Muscle of leg (tissue), 16 donors: ENCODE measurements around the gene ENSA. TPM values are rescaled to one million over a fixed set of nuclear protein-coding genes. Genes with fewer than 3 reads are reported as not detected.
"Not testable (repeated sequence)": the region's sequence is repeated elsewhere in the genome, so short reads cannot be mapped to it uniquely, and the experiment has no call there.

Experiments used
- DNase-seq: peaks from one replicate; pipeline ENCODE4 v3.0.0; 2013
- H3K27ac ChIP-seq: one replicate; pipeline ENCODE4 v1.5.1; 2013; ENCODE audit warnings: mild to moderate bottlenecking, low read length, control low read depth
- H3K27me3 ChIP-seq: one replicate; pipeline ENCODE4 v1.6.1; 2013; ENCODE audit warnings: low read length; ENCODE audit not compliant: control insufficient read depth, insufficient read depth
- H3K36me3 ChIP-seq: one replicate; pipeline ENCODE4 v1.6.1; 2013; ENCODE audit warnings: low read length; ENCODE audit not compliant: control insufficient read depth, insufficient read depth
- H3K4me1 ChIP-seq: one replicate; pipeline ENCODE4 v1.6.1; 2013; ENCODE audit warnings: low read length; ENCODE audit not compliant: control insufficient read depth, insufficient read depth
- H3K4me3 ChIP-seq: one replicate; pipeline ENCODE4 v1.5.1; 2013; ENCODE audit warnings: low read length, control low read depth
- H3K9me3 ChIP-seq: replicated peaks from 2 replicates; pipeline ENCODE4 v1.6.1; 2013; ENCODE audit warnings: low read depth, low read length; ENCODE audit not compliant: control insufficient read depth
- WGBS: methylation state at CpG from one replicate; pipeline ENCODE4 v1.1.5; 2013; ENCODE audit warnings: missing lambda C conversion rate; ENCODE audit not compliant: insufficient coverage; 5-methylcytosine and 5-hydroxymethylcytosine counted together
- long read RNA-seq, 11 donors: transcript quantifications; one replicate each; lab custom pipeline, GENCODE V29; 2026
- polyA plus RNA-seq, 8 donors: library from polyadenylated mRNA; unstranded; fragments of 120-200 nt; gene quantifications; one replicate each; pipeline versions ENCODE4 v1.2.1 to v1.2.3, GENCODE V29; 2013; ENCODE audit warnings: inconsistent platforms in 1 of 8, low replicate concordance in 1 of 8; ENCODE audit not compliant: insufficient read length in 8 of 8, insufficient read depth in 1 of 8
- total RNA-seq: library from RNA; stranded (reverse); fragments of 120-200 nt; gene quantifications from one replicate; pipeline ENCODE4 v1.2.4, GENCODE V29; 2013

Gene ENSA, protein sequence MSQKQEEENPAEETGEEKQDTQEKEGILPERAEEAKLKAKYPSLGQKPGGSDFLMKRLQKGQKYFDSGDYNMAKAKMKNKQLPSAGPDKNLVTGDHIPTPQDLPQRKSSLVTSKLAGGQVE
- total RNA-seq (76.3 TPM), polyA plus RNA-seq (100 to 1,000 TPM in 7 of 8 donors, 10 to 100 TPM in 1; 99.4 to 143 (median 118) TPM)
- long read RNA-seq, donor 1, transcript ENSA-201 (3 exons, 2,818 nt), result major isoform, 9 of 21 reads
- long read RNA-seq, donor 1, transcript ENSA-207 (2 exons, 703 nt), result minor isoform, 5 of 21 reads
- long read RNA-seq, donor 1, transcript ENSA-208 (4 exons, 2,085 nt), result minor isoform, 6 of 21 reads
- long read RNA-seq, donor 1, partial matches to known transcripts, result 0 of 21 reads
- long read RNA-seq, donor 1, other reads (novel, unspliced or antisense), result 0 of 21 reads
- long read RNA-seq, donor 2, partial matches to known transcripts, result 0 of 8 reads
- long read RNA-seq, donor 2, other reads (novel, unspliced or antisense), result 0 of 8 reads
- long read RNA-seq, donor 3, transcript ENSA-201 (3 exons, 2,818 nt), result major isoform, 31 of 54 reads
- long read RNA-seq, donor 3, transcript ENSA-208 (4 exons, 2,085 nt), result minor isoform, 19 of 54 reads
- long read RNA-seq, donor 3, partial matches to known transcripts, result 0 of 54 reads
- long read RNA-seq, donor 3, other reads (novel, unspliced or antisense), result 0 of 54 reads
- long read RNA-seq, donor 4, transcript ENSA-207 (2 exons, 703 nt), result minor isoform, 5 of 40 reads
- long read RNA-seq, donor 4, transcript ENSA-201 (3 exons, 2,818 nt), result major isoform, 21 of 40 reads
- long read RNA-seq, donor 4, transcript ENSA-208 (4 exons, 2,085 nt), result minor isoform, 11 of 40 reads
- long read RNA-seq, donor 4, partial matches to known transcripts, result 0 of 40 reads
- long read RNA-seq, donor 4, other reads (novel, unspliced or antisense), result 0 of 40 reads
- long read RNA-seq, donor 5, transcript ENSA-208 (4 exons, 2,085 nt), result major isoform, 70 of 122 reads
- long read RNA-seq, donor 5, transcript ENSA-201 (3 exons, 2,818 nt), result minor isoform, 38 of 122 reads
- long read RNA-seq, donor 5, partial matches to known transcripts, result 0 of 122 reads
- long read RNA-seq, donor 5, other reads (novel, unspliced or antisense), result 0 of 122 reads
- long read RNA-seq, donor 6, transcript ENSA-208 (4 exons, 2,085 nt), result major isoform, 50 of 106 reads
- long read RNA-seq, donor 6, transcript ENSA-201 (3 exons, 2,818 nt), result minor isoform, 35 of 106 reads
- long read RNA-seq, donor 6, transcript ENSA-207 (2 exons, 703 nt), result minor isoform, 6 of 106 reads
- long read RNA-seq, donor 6, partial matches to known transcripts, result 14 of 106 reads
- long read RNA-seq, donor 6, other reads (novel, unspliced or antisense), result 0 of 106 reads
- long read RNA-seq, donor 7, transcript ENSA-201 (3 exons, 2,818 nt), result minor isoform, 26 of 59 reads
- long read RNA-seq, donor 7, transcript ENSA-208 (4 exons, 2,085 nt), result major isoform, 29 of 59 reads
- long read RNA-seq, donor 7, partial matches to known transcripts, result 0 of 59 reads
- long read RNA-seq, donor 7, other reads (novel, unspliced or antisense), result 0 of 59 reads
- long read RNA-seq, donor 8, transcript ENSA-208 (4 exons, 2,085 nt), result major isoform, 16 of 30 reads
- long read RNA-seq, donor 8, transcript ENSA-201 (3 exons, 2,818 nt), result minor isoform, 12 of 30 reads
- long read RNA-seq, donor 8, partial matches to known transcripts, result 0 of 30 reads
- long read RNA-seq, donor 8, other reads (novel, unspliced or antisense), result 0 of 30 reads
- long read RNA-seq, donor 9, transcript ENSA-201 (3 exons, 2,818 nt), result major isoform, 16 of 35 reads
- long read RNA-seq, donor 9, transcript ENSA-208 (4 exons, 2,085 nt), result major isoform, 16 of 35 reads
- long read RNA-seq, donor 9, partial matches to known transcripts, result 0 of 35 reads
- long read RNA-seq, donor 9, other reads (novel, unspliced or antisense), result 0 of 35 reads
- long read RNA-seq, donor 10, transcript ENSA-201 (3 exons, 2,818 nt), result minor isoform, 21 of 58 reads
- long read RNA-seq, donor 10, transcript ENSA-208 (4 exons, 2,085 nt), result major isoform, 35 of 58 reads
- long read RNA-seq, donor 10, partial matches to known transcripts, result 0 of 58 reads
- long read RNA-seq, donor 10, other reads (novel, unspliced or antisense), result 0 of 58 reads
- long read RNA-seq, donor 11, transcript ENSA-208 (4 exons, 2,085 nt), result major isoform, 25 of 47 reads
- long read RNA-seq, donor 11, transcript ENSA-201 (3 exons, 2,818 nt), result minor isoform, 19 of 47 reads
- long read RNA-seq, donor 11, partial matches to known transcripts, result 0 of 47 reads
- long read RNA-seq, donor 11, other reads (novel, unspliced or antisense), result 0 of 47 reads

- Histone ChIP-seq H3K9me3 (no peaks in the 10 kb centered on the region), H3K27me3 (no peaks in the 10 kb centered on the region), H3K4me3 (peak within 1 kb of the TSS; percentile 87), H3K27ac (peak within 1 kb of the TSS; percentile 99), H3K36me3 (peaks cover 31% of the 10 kb centered on the region), H3K4me1 (peaks cover 14% of the 10 kb centered on the region)
- peak; percentile 100 for DNase-seq
- under 1% methylated on average over 34 of the region's 49 CpGs for WGBS
Observed at GRCh38 chr1:150629115-150629928, at the start of gene ENSA. TSS of gene ENSA (minus strand) at chr1:150629612. CDS start at chr1:150629470, 142 bp downstream.

GRCh38 chr1:150678988-150679387 is 49.6 kb upstream of the ENSA start:
- H3K9me3 ChIP-seq, result no peaks in the 10 kb centered on the region
- H3K27ac ChIP-seq, result no peak overlapping the region
- WGBS, result no CpG with 5 or more reads among the region's 1 CpG
- H3K4me1 ChIP-seq, result no peaks in the 10 kb centered on the region
- no peaks in the 10 kb centered on the region for H3K27me3 ChIP-seq
- peaks cover 10% of the 10 kb centered on the region for H3K36me3 ChIP-seq
- H3K4me3 ChIP-seq, result no peak overlapping the region
- no peak for DNase-seq

DNA sequence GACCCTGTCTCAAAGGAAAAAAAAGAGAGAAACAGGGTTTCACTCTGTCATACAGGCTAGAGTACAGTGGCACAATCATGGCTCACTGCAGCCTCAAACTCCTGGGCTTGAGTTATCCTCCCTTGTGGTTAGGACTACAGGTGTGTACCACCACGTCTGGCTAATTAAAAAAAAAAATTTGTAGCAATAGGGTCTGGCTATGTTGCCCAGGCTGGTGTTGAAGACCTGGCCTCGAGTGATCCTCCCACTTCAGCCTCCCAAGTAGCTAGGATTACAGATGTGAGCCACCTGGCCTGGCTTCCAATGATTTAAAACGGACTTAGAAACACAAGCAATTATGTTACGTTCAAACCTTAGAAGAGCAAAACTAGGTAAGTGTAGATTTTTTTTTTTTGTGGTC is 45.5 kb upstream of the ENSA start:
- no peak overlapping the region for H3K27ac ChIP-seq
- no peaks in the 10 kb centered on the region for H3K27me3 ChIP-seq
- no peaks in the 10 kb centered on the region for H3K9me3 ChIP-seq
- H3K4me1 ChIP-seq, result no peaks in the 10 kb centered on the region
- no peak for DNase-seq
- 92% methylated on average over 2 of the region's 4 CpGs for WGBS
- no peak overlapping the region for H3K4me3 ChIP-seq
- H3K36me3 ChIP-seq, result peaks cover 4% of the 10 kb centered on the region

DNA sequence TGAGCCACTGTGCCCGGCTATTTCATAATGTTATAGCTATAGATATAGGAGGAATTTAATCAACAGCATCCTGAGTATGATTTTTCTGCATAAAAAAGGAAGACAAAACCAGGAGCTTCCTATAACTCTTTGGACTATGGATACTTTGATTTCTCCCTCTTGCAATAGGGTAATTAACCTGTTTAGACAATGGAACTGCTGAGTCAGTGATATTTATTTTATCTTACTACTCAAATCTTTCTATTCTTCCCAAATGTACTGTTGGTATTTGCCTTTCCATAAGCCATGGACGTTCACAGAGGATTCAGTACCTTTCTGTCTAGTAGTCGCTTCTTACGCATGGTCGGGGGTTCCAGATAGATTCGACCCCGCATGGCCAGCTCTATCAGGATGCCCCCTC is 33.9 kb upstream of the ENSA start:
- Histone ChIP-seq H3K27me3 (no peaks in the 10 kb centered on the region), H3K9me3 (no peaks in the 10 kb centered on the region), H3K4me3 (no peak overlapping the region), H3K4me1 (no peaks in the 10 kb centered on the region), H3K36me3 (peaks cover 16% of the 10 kb centered on the region), H3K27ac (no peak overlapping the region)
- WGBS, result 98% methylated on average over 6 of the region's 7 CpGs
- no peak for DNase-seq

DNA sequence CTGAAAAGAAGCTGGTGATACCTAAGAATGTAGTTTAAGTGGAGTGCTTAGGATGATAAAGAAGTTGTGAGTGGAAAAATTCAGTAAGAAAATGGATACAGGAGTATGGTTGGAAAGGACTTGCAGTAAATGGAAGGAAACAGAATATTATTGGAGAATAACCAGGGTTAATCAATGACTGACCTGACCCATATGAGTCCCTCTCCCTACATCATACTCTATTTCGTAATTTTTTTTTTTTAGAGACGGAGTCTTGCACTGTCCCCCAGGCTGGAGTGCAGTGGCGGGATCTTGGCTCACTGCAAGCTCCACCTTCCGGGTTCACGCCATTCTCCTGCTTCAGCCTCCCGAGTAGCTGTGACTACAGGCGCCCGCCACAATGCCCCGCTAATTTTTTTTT is 33.4 kb upstream of the ENSA start:
- Histone ChIP-seq H3K9me3 (no peaks in the 10 kb centered on the region), H3K4me1 (no peaks in the 10 kb centered on the region), H3K27ac (no peak overlapping the region), H3K27me3 (no peaks in the 10 kb centered on the region), H3K36me3 (peaks cover 17% of the 10 kb centered on the region), H3K4me3 (no peak overlapping the region)
- WGBS, result 90% methylated on average over 6 of the region's 9 CpGs
- DNase-seq, result no peak

DNA sequence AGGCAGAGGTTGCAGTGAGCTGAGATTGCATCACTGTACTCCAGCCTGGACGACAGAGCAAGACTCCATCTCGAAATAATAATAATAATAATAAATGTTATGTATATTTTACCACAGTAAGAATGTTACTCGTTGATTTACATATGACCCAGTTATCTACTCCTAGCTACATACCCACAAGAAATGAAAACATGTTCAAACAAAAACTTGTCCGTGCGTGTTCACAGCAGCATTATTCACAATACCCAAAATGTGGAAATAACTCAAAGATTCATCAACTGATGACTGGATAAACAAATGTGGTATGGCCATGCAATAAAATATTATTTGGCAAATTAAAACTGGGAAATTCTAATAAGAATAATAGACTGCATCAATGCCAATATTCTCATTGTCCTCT is 31.7 kb upstream of the ENSA start:
- Histone ChIP-seq H3K4me1 (no peaks in the 10 kb centered on the region), H3K27me3 (no peaks in the 10 kb centered on the region), H3K9me3 (no peaks in the 10 kb centered on the region), H3K4me3 (no peak overlapping the region), H3K27ac (no peak overlapping the region), H3K36me3 (peaks cover 15% of the 10 kb centered on the region)
- WGBS, result no CpG with 5 or more reads among the region's 5 CpGs
- no peak for DNase-seq

- Histone ChIP-seq H3K27me3 (no peaks in the 10 kb centered on the region), H3K36me3 (peaks cover 15% of the 10 kb centered on the region), H3K4me3 (no peak overlapping the region), H3K9me3 (no peaks in the 10 kb centered on the region), H3K27ac (no peak overlapping the region), H3K4me1 (no peaks in the 10 kb centered on the region)
- no CpG with 5 or more reads among the region's 4 CpGs for WGBS
- DNase-seq, result no peak
Observed at GRCh38 chr1:150660584-150660983, 31.2 kb upstream of the ENSA start.

- H3K4me3 ChIP-seq, H3K27me3 ChIP-seq, H3K27ac ChIP-seq, H3K4me1 ChIP-seq, H3K9me3 ChIP-seq, DNase-seq: not testable (repeated sequence)
- peaks cover 13% of the 10 kb centered on the region for H3K36me3 ChIP-seq
- 60% methylated on average over 1 of the region's 4 CpGs for WGBS
Observed at GRCh38 chr1:150657064-150657463, 27.7 kb upstream of the ENSA start.
